Mesendoderm (in vitro differentiated cells): ENCODE measurements around the gene C3orf20.

Source experiments
- DNase-seq: peaks from one replicate; pipeline ENCODE4 v3.0.0; 2013
- H2AK5ac ChIP-seq: 2 replicates; pipeline ENCODE4 v1.6.1; 2013; ENCODE audit warnings: low read length, inconsistent platforms
- H2BK120ac ChIP-seq: 2 replicates; pipeline ENCODE4 v1.6.1; 2013; ENCODE audit warnings: low read depth, mild to moderate bottlenecking, low read length, moderate library complexity, mixed read lengths
- H2BK15ac ChIP-seq: replicated peaks from 2 replicates; pipeline ENCODE4 v1.6.1; 2013; ENCODE audit warnings: low read depth, mild to moderate bottlenecking, moderate library complexity
- H2BK5ac ChIP-seq: 2 replicates; pipeline ENCODE4 v1.6.1; 2013; ENCODE audit warnings: low read length, inconsistent platforms
- H3K18ac ChIP-seq: 2 replicates; pipeline ENCODE4 v1.6.1; 2013; ENCODE audit warnings: mild to moderate bottlenecking, low read length, mixed read lengths
- H3K23ac ChIP-seq: one replicate; pipeline ENCODE4 v1.6.1; 2013; ENCODE audit warnings: low read length
- H3K27ac ChIP-seq: 2 replicates; pipeline ENCODE4 v1.5.1; 2013; ENCODE audit warnings: low read depth, mild to moderate bottlenecking, inconsistent platforms, low read length, moderate library complexity
- H3K27me3 ChIP-seq: 2 replicates; pipeline ENCODE4 v1.6.1; 2013; ENCODE audit warnings: low read length, control low read depth, mild to moderate bottlenecking, inconsistent platforms; ENCODE audit not compliant: insufficient read depth, poor library complexity
- H3K36me3 ChIP-seq: 2 replicates; pipeline ENCODE4 v1.6.1; 2013; ENCODE audit warnings: low read length, inconsistent platforms; ENCODE audit not compliant: control insufficient read depth, insufficient read depth
- H3K4ac ChIP-seq: one replicate; pipeline ENCODE4 v1.6.1; 2013; ENCODE audit warnings: low read depth, mild to moderate bottlenecking, low read length, moderate library complexity
- H3K4me1 ChIP-seq: 2 replicates; pipeline ENCODE4 v1.6.1; 2013; ENCODE audit warnings: low read depth, low read length, inconsistent platforms; ENCODE audit not compliant: control insufficient read depth
- H3K4me2 ChIP-seq: 2 replicates; pipeline ENCODE4 v1.6.1; 2013; ENCODE audit warnings: low read length
- H3K4me3 ChIP-seq: 2 replicates; pipeline ENCODE4 v1.5.1; 2013; ENCODE audit warnings: mild to moderate bottlenecking, low read length
- H3K56ac ChIP-seq: one replicate; pipeline ENCODE4 v1.6.1; 2013; ENCODE audit warnings: low read length
- H3K79me1 ChIP-seq: 2 replicates; pipeline ENCODE4 v1.6.1; 2013; ENCODE audit warnings: low read length, inconsistent platforms
- H3K79me2 ChIP-seq: 2 replicates; pipeline ENCODE4 v1.6.1; 2013; ENCODE audit warnings: mild to moderate bottlenecking, low read length; ENCODE audit not compliant: control insufficient read depth, insufficient read depth
- H3K9ac ChIP-seq: 2 replicates; pipeline ENCODE4 v1.6.1; 2013; ENCODE audit warnings: low read length, inconsistent platforms
- H4K5ac ChIP-seq: one replicate; pipeline ENCODE4 v1.6.1; 2013; ENCODE audit warnings: low read length
- H4K8ac ChIP-seq: one replicate; pipeline ENCODE4 v1.6.1; 2013; ENCODE audit warnings: low read depth, mild to moderate bottlenecking, control low read depth, low read length, moderate library complexity
- WGBS: extraction: QIAGEN DNeasy Blood & Tissue Kit; methylation state at CpG from one replicate; pipeline ENCODE4 v1.1.7; 2013; ENCODE audit warnings: low lambda C conversion rate, missing lambda C conversion rate; ENCODE audit not compliant: insufficient coverage; ENCODE audit errors: extremely low coverage; 5-methylcytosine and 5-hydroxymethylcytosine counted together

Gene C3orf20

DNA sequence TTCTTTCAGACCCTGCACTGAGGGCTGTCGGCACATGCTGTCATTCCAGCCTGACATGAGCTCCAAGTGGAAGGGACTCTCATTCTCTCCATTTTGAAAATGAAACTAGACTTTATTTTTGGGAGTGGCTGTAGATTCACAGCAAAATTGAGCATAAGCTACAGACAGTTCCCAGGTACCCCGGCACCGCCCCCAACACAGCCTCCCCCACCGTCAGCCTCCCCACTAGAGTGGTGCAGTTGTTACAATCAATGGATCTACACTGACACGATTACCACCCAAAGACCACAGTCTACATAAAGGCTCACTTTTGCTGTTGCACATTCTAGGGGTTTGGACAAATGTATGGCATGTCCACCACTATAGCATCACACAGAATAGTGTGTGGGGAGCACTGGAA, 114.3 kb downstream of the C3orf20 start:
- Histone ChIP-seq H3K9ac (no peak overlapping the region), H3K79me2 (no peaks in the 10 kb centered on the region)
- no CpG with 5 or more reads among the region's 5 CpGs for WGBS

DNA sequence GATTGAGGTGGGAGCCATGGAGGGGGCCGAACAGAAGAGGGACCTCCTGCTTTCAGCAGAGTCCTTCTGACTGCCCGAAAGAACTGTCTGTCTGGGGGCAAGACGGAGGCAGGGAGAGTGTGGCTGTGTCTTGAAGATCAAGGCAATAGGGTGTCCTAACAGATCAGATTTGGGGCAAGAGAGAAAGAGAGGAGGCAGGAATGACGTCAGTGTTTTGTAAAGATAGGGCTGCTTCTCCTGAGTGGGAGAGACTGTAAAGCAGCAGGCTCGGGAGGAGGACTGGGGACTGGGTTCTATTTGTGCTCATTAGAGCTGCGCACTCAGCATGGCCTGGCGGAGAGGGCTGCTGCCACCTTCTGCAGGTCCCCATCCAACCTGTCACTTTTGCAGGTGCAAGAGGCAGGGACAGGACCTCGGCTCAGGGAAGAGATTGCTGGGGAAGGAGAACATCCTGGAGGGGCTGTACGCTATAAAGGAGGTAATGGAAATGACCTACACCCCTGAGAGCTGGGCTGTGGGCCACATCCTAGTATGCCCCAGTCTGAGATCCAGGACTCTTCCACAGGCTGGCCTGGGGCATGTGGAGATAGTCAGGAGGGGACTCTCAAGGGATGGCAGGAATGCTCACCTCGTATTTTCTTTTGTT, 114.8 kb downstream of the C3orf20 start:
- Histone ChIP-seq H3K56ac (no peak overlapping the region), H3K27me3 (no peaks in the 10 kb centered on the region), H3K79me2 (no peaks in the 10 kb centered on the region), H2AK5ac (no peak overlapping the region), H3K18ac (no peak overlapping the region), H2BK5ac (no peak overlapping the region), H3K23ac (no peak overlapping the region), H2BK120ac (no peak overlapping the region), H2BK15ac (no peak overlapping the region), H3K79me1 (no peaks in the 10 kb centered on the region), H3K4me3 (no peak overlapping the region), H3K4me1 (no peaks in the 10 kb centered on the region), H3K9ac (no peak overlapping the region), H3K36me3 (no peaks in the 10 kb centered on the region), H4K5ac (no peak overlapping the region), H3K27ac (no peak overlapping the region), H3K4ac (no peak overlapping the region), H4K8ac (no peak overlapping the region), H3K4me2 (no peak overlapping the region)
- WGBS, result no CpG with 5 or more reads among the region's 10 CpGs
- no peak for DNase-seq

More for the DNA sequence above, 114.3 kb downstream of the C3orf20 start:
- no peak overlapping the region for H2BK120ac ChIP-seq
- H3K4me2 ChIP-seq, result no peak overlapping the region
- H3K27me3 ChIP-seq, result no peaks in the 10 kb centered on the region
- no peak overlapping the region for H3K23ac ChIP-seq
- H2BK15ac ChIP-seq, result no peak overlapping the region
- H3K4me1 ChIP-seq, result no peaks in the 10 kb centered on the region
- no peak overlapping the region for H3K27ac ChIP-seq
- H3K4ac ChIP-seq, result no peak overlapping the region
- no peak overlapping the region for H2AK5ac ChIP-seq
- no peaks in the 10 kb centered on the region for H3K36me3 ChIP-seq
- H3K79me1 ChIP-seq, result no peaks in the 10 kb centered on the region
- DNase-seq, result no peak
- H2BK5ac ChIP-seq, result no peak overlapping the region
- no peak overlapping the region for H4K5ac ChIP-seq
- H4K8ac ChIP-seq, result no peak overlapping the region
- no peak overlapping the region for H3K56ac ChIP-seq
- H3K4me3 ChIP-seq, result no peak overlapping the region
- no peak overlapping the region for H3K18ac ChIP-seq

DNA sequence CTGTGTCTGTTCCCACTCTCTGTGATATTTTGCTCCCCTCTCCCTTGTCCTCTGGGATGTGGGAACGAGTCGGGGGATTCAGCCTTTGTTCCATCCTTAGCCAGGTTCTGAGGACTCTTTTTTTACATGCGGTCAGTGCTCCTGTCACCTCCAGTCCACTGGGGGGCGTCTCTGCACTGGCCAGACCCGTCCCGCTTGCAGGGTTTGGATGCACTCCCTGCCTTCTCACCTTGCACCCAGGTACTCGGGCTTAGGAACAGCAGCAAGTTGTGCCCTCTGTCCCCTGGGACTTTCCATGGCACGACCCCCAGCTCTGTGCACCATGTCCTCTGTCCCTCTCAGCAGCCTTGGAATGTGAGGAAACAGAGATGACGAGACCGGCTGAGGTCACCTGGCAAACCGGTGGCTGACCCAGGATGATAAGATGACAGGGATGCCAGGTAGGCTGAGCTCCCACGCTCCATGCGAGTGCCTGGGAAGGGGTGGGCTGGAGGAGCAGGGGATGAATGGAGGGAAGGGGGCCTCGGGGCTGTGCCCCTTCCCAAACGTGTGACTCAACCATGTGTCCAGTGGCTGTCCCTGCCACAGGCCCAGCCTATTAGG, 116.5 kb downstream of the C3orf20 start:
- no peak overlapping the region for H3K4ac ChIP-seq
- H3K36me3 ChIP-seq, result no peaks in the 10 kb centered on the region
- no peak overlapping the region for H3K27ac ChIP-seq
- H3K79me2 ChIP-seq, result no peaks in the 10 kb centered on the region
- no CpG with 5 or more reads among the region's 15 CpGs for WGBS
- H3K9ac ChIP-seq, result no peak overlapping the region
- no peak overlapping the region for H4K5ac ChIP-seq
- no peak overlapping the region for H3K4me3 ChIP-seq
- H3K79me1 ChIP-seq, result no peaks in the 10 kb centered on the region
- H2BK120ac ChIP-seq, result no peak overlapping the region
- no peaks in the 10 kb centered on the region for H3K4me1 ChIP-seq
- no peak overlapping the region for H2BK15ac ChIP-seq
- H4K8ac ChIP-seq, result no peak overlapping the region
- no peak overlapping the region for H3K18ac ChIP-seq
- peak; percentile 80 for DNase-seq
- peak overlapping the region; percentile 36 for H3K4me2 ChIP-seq
- H3K56ac ChIP-seq, result peak overlapping the region; percentile 6
- H3K27me3 ChIP-seq, result no peaks in the 10 kb centered on the region
- no peak overlapping the region for H2BK5ac ChIP-seq
- H2AK5ac ChIP-seq, result no peak overlapping the region
- H3K23ac ChIP-seq, result no peak overlapping the region

DNA sequence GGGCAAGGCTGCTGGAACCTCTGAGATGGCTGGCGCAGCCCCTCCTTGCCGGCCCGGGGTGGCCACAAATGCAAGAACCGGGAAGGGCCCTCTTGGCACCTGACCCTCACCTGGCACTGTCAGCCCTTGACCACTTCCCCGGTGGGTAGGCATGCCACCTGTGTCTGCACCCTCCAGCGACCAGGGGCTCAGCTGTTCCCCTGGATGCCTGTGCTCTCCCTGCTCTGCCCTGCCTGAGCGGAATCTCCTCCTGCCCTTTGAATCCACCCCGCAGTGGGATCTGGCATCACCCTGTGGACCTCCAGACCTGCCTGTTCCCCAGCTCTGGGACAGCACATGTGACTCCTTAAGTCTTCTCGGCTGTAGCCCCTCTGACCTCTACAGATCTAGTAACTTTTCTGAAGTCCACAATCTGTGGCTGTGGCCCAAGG, 117.8 kb downstream of the C3orf20 start:
- Histone ChIP-seq H4K5ac (no peak overlapping the region), H3K9ac (no peak overlapping the region), H3K4me2 (no peak overlapping the region), H3K23ac (no peak overlapping the region), H3K18ac (no peak overlapping the region), H2BK15ac (no peak overlapping the region), H3K4ac (no peak overlapping the region), H3K4me1 (no peaks in the 10 kb centered on the region), H3K4me3 (no peak overlapping the region), H3K79me1 (no peaks in the 10 kb centered on the region), H3K36me3 (no peaks in the 10 kb centered on the region), H3K27me3 (no peaks in the 10 kb centered on the region), H2AK5ac (no peak overlapping the region), H3K79me2 (no peaks in the 10 kb centered on the region), H4K8ac (no peak overlapping the region), H2BK120ac (no peak overlapping the region), H2BK5ac (no peak overlapping the region), H3K56ac (no peak overlapping the region), H3K27ac (no peak overlapping the region)
- WGBS, result no CpG with 5 or more reads among the region's 9 CpGs
- no peak for DNase-seq

DNA sequence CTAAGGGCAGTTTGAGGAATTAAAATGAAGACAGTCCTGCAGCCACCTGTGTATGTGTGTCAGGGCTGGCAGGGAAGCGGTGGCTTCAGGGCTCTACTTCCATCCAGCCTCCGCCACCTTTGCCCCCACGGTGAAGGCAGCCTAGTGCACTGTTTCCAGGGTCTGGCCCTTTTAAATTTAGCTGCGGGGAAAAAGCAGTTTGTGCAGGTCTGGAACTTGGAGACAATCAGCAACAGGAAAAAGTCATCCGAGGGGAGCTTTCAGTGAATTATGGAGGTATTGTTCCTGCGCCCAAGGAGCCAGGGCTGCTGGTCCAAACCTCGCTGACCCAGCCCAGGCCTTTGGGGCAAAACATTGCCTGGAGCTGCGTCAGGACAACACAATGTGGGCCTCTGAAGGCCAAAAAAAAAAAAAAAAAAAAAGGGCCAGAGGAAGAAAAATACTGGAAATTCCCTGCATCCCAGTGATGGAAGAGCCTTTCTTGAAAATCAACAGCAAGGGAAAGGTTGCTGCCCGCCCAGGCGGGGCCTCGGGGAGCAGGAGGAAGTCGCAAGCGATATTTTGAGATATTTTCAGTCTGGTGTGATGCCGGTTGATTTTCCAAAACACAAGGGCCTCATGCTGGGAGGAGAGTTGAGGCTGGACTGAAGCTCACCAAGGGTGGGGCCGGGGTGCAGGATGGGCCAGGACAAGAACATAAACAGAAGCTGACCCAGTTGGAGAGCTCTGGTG, 118.4 kb downstream of the C3orf20 start:
- Histone ChIP-seq H3K4ac (no peak overlapping the region), H3K4me2 (no peak overlapping the region), H4K8ac (no peak overlapping the region), H3K4me1 (no peaks in the 10 kb centered on the region), H2AK5ac (no peak overlapping the region), H4K5ac (no peak overlapping the region), H3K79me2 (no peaks in the 10 kb centered on the region), H3K9ac (no peak overlapping the region), H2BK15ac (no peak overlapping the region), H3K56ac (no peak overlapping the region), H3K23ac (no peak overlapping the region), H3K79me1 (no peaks in the 10 kb centered on the region), H3K27me3 (no peaks in the 10 kb centered on the region), H3K18ac (no peak overlapping the region), H3K4me3 (no peak overlapping the region), H2BK5ac (no peak overlapping the region), H3K36me3 (no peaks in the 10 kb centered on the region), H3K27ac (no peak overlapping the region), H2BK120ac (no peak overlapping the region)
- WGBS, result no CpG with 5 or more reads among the region's 15 CpGs
- no peak for DNase-seq
